Stimulated activated CD4-positive, alpha-beta T cell treated with anti-CD3 and anti-CD28 coated beads, Interleukin-15, amount 100 ng/mL, for 48 hours (primary cell): ENCODE measurements around the gene IKZF3.
"Not testable (repeated sequence)": the region's sequence is repeated elsewhere in the genome, so short reads cannot be mapped to it uniquely, and the experiment has no call there.

Source experiments
- DNase-seq, 2 donors: peaks; one replicate each; pipeline ENCODE4 v3.0.0-alpha.2; 2020; ENCODE audit warnings: low read depth in 2 of 2

The IKZF3 gene

GRCh38 chr17:39855911-39856649 is 8.0 kb downstream of the IKZF3 start:
- DNase-seq: not testable (repeated sequence)

DNA sequence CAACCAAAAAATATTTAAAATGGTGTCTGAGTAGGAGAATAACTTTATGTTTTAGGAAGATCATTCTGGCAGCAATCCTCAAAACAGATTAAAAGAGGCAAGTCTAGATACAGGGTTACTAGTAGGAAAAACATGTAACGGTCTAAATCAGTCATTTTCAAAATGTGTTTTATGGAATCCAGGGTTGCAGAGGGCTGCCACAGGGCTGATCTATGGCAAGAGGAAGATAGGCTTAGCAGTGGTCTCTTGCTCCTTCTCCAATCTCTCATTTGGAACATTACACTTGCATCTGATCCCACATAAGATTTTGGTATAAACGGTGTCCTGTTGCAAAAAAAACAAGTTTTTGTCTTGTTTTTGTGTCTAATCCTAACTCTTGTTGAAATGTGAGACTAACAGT is 9.2 kb downstream of the IKZF3 start:
- no peak for DNase-seq

GRCh38 chr17:39852239-39852638 is 11.9 kb downstream of the IKZF3 start:
- DNase-seq: no peak

GRCh38 chr17:39850186-39850585 is 13.9 kb downstream of the IKZF3 start:
- DNase-seq: not testable (repeated sequence)

DNA sequence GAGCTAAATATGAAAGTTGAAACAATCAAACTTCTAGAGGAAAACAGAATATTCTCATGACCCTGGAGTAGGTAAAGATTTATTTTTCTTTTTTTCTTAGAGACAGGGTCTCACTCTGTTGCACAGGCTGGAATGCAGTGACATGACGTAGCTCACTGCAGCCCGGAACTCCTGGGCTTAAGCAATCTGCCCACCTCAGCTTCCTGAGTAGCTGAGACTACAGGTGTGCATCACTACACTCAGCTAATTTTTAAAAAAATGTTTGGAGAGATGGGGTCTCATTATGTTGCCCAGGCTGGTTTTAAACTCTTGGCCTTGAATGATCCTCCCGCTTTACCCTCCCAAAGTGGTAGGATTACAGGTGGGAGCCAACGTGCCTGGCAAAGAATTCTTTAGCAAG is 15.5 kb downstream of the IKZF3 start:
- no peak for DNase-seq

DNA sequence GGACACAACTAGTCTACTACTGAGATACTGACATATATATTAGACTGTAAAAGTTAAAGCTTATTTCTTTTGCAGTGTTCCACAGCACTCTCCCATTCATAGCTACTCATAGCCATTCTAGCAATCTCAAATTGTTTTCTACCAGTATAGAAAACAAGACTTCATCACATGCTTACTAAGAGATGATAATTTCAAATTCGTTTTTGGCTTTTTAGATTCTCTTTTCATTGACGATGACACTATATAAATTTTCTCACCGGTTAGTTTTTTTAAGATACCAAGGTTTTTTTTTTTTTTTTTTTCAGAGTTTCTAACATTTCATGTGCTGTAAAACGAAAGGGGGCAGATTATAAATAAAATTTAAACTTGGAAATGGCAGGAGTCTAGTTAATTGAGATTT is 17.9 kb downstream of the IKZF3 start:
- no peak for DNase-seq

GRCh38 chr17:39845052-39845846 is 18.9 kb downstream of the IKZF3 start:
- no peak for DNase-seq

DNA sequence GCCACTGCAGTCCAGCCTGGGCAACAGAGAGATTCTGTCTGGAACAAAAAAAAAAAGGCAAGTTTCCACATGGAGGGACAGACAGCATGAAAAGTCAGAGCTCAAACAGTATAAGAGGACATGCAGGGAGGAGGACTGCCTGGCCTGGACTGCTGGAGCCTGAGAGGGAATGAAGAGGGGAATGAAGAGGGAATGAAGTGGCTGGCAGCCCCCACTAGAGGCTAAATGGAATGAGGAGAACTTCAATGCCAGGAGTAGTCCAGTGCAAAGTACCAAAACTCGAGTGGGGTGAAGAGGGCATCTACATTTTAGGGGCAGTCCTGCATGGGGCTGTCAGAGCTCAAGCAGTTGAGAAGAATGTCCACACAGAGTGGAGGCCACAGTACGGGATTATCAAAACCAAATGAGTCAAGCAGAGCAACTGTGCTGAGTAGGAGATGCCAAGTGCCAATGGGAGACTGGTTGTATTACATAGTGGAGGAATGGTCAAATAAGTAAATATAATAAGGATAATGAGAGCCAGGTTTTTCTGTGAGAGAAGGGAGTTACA is 22.9 kb downstream of the IKZF3 start:
- no peak for DNase-seq

GRCh38 chr17:39838784-39839183 is 25.3 kb downstream of the IKZF3 start:
- no peak for DNase-seq

- DNase-seq: no peak
Observed at GRCh38 chr17:39838057-39838456, 26.1 kb downstream of the IKZF3 start.

DNA sequence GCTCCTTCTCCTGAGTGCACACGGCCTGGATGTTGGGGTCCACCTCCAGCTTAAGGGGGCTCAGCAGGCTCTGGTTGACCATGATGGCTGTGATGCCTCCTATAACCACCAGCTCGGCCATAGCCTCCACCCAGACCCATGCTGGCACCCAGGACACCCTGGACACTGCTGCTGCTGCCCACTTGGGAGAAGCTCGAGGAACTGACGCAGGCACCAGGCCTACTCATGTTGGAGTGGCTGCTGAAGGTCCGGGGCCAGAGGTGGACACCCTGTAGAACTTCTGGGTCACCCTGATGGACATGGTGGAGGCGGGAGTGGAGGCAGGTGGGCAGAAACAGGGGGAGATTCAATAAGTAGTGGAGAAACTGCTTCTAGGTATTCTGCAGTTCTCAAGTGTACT is 28.0 kb downstream of the IKZF3 start:
- DNase-seq: no peak

- DNase-seq: no peak
Observed at GRCh38 chr17:39835038-39835786, 28.9 kb downstream of the IKZF3 start.

DNA sequence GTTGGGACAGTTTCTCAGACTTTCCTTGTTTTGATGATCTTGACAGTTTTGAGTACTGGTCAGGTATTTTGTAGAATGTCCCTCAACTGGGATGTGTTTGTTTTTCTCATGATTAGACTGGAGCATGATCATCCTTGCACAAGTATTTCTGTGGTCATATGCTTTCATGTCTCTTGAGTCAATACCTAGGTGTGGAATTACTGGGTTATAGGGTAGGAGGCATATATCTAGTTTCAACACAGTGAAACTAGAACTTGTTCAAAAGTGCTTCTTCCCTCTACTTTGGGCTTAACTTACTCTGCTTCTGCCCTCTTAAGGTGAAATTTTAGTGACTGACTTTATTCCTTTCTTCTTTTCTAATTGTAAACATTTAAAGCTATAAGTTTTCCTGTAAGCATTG is 30.1 kb downstream of the IKZF3 start:
- DNase-seq: no peak

DNA sequence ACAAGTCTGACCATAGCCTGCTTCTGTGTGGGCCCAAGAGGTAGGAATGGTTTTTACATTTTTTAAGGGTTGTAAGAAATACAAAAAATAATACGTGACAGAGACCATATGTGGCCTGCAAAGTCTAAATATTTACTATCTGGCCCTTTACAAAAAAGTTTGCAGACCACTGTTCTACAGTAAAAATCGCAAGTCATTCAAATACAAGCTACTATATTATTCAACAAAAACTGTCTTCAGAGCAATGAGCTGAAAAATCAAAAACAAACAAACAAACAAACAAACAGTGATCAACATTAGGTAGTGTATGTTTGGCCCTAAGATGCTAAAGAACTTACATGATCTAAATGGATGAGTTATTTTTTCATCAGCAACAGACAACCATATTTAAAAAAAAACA is 32.5 kb downstream of the IKZF3 start:
- no peak for DNase-seq

- DNase-seq: no peak
Observed at GRCh38 chr17:39828443-39828842, 35.7 kb downstream of the IKZF3 start.

DNA sequence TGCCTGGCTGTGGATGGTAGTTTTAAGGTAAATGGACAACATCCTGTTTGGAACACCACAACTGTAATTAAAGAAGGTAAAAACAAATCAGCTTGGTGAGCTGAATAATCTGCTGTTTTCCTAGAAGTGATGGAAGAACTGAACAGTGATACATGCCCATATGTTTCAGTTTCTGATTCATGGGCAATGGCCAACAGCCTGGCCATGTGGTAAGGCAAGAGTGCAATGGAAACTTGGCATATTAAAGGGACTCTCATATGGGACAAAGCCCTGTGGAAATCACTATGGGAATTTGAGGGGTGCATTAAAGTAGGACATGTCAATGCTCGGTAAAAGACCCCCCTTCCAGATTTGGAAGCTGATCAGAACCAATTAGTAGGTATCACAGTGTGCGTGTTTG is 37.8 kb downstream of the IKZF3 start:
- DNase-seq: no peak

DNA sequence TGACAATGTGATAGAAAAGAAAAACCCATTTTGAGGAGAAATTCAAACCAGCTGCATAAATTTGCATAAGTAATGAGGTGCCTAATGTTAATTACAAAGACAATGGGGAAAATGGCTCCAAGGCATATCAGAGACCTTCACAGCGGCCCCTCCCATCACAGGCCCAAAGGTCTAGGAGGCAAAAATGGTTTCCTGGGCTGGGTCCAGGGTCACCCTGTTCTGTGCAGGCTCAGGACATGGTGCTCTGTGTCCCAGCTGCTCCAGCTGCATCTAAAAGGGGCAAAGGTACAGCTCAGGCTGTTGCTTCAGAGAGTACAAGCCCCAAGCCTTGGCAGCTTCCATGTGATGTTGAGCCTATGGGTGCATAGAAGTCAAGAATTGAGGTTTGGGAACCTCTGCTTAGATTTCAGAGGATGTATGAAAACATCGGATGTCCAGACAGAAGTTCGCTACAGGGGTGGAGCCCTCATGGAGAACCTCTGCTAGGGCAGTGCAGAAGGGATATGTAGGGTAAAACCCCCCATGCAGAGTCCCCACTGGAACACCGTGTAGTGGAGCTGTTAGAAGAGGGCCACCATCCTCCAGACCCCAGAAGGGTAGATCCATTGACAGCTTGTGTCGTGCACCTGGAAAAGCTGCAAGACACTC is 40.6 kb downstream of the IKZF3 start:
- no peak for DNase-seq

- no peak for DNase-seq
Observed at GRCh38 chr17:39822051-39822451, 42.1 kb downstream of the IKZF3 start.

DNA sequence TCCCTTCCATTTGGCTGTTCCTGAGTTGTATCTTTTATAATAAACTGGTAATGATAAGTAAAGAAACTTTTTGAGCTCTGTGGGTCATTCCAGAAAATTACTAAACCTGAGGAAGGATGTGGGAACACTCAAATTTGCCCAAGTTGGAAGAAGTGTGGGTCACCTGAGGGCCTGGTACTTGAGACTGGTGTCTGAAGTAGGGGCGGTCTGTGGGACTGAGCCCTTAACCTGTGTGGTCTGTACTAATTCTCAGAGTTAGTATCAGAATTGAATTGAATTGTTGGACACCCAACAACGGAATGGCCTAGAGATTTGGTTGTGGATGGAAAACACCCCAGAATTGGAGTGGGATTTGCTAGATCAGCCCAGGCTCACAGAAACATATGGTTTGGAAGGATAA is 43.1 kb downstream of the IKZF3 start:
- DNase-seq: no peak

- DNase-seq: no peak
Observed at GRCh38 chr17:39820541-39820940, 43.6 kb downstream of the IKZF3 start.

DNA sequence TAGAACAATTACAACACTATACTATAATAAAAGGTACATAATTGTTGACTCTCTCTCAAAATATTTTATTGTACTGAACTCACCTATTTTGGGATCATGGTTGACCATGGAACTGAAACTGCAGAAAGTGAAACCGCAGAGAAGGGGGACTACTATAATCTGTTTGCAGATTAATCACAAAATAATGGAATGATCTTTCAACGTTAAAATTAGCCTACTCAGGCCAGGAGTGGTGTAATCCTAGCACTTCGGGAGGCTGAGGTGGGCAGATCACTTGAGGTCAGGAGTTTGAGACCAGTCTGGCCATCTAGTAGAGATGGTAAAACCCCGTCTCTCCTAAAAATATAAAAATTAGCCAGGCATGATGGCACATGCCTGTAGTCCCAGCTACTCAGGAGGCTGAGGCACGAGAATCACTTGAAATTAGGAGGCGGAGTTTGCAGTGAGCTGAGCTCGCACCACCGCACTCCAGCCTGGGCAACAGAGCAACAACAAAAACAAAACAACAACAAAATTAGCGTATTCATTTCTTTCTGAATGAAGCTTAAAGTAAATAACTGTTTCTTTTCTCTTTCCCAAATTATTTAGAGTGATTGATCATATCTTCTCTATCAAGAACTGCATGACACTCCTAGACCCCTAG is 45.6 kb downstream of the IKZF3 start:
- DNase-seq: no peak
